H4 (cell line): ENCODE data around the gene CDH16. TPM values are rescaled to one million over a fixed set of nuclear protein-coding genes. Genes with fewer than 3 reads are reported as not detected.
"Not testable (repeated sequence)": the region's sequence is repeated elsewhere in the genome, so short reads cannot be mapped to it uniquely, and the experiment has no call there.

Experiments used
- DNase-seq: peaks from one replicate; pipeline ENCODE4 v3.0.0-alpha.2; 2015; ENCODE audit warnings: low spot score
- total RNA-seq: library from RNA; depleted of rRNA; stranded (reverse); fragments of >200 nt; shearing (Covaris generic); gene quantifications from 2 replicates; pipeline ENCODE4 v1.2.3, GENCODE V29; 2014; rRNA removed

CDH16 gene
- total RNA-seq, 1 experiment from 2014 or later = not detected

DNA sequence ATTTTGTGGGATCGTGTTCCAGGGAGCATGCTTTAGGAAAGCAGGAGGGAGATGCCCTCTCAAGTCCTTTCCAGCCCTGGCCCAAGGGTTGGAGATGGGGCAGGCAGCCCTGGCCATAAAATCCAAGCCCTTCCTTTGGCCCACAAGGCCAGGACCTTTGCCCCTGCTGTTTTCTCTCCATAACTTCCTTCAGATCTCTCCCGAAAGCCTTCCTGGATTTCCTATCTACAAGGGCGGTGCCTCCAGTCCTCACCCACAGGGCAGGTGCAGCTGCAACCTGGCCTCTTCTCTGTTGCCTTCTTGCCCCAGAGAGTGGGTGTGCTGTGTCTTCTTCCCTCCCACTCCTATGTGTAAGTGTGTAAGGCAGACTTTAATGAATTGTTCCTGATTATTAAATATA is 46.8 kb downstream of the CDH16 start:
- no peak for DNase-seq

DNA sequence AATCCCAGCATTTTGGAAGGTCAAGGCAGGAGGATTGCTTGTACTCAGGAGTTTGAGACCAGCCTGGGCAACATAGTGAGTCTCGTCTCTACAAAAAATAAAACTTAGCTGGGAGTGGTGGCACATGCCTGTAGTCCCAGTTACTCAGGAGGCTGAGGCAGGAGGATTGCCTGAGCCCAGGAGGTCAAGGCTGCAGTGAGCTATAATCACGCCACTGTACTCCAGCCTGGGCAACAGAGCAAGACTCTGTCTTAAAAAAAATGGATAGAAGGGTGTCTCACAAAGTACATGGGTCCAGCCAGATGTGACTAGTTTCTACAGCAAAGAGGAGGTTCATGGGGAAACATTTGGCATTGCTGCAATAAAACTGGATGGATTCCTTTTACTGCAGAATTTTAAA is 47.3 kb downstream of the CDH16 start:
- DNase-seq = not testable (repeated sequence)

DNA sequence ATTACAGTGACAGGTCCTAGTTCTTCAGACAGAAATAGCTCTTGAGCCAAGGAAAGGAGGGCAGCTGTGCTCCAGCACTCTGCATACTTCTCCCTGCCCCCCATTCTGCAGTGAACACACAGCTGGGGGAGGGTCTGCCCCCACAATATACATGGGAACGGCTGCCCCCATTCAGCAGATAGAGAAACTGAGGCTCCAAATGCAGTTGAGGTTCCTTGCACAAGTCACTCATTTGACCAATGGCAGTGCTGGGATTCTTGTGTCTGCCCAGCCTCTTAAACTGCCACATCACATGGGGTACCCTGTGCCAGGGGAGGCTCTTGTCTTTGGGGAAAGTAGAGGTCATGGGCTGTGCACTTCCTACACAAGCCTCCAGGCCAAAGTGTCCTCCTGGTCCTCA is 49.3 kb downstream of the CDH16 start:
- DNase-seq = no peak

DNA sequence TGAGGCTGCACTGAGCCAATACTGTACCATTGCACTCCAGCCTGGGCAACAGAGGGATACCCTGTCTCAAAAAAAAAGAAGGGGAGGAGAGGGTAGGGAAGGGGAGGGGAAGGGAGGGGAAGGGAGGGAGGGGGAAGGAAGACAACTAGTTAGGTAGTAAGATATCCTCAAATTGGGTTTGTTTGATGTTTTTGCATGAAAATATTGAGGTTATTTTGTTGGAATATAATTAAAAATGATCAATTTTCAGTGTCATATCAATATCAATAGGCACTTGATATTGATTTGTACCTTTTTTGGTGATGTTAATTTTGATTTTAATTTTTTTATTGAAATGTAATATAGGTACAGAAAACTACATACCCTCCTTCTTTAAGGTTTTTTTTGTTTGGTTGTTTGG is 55.0 kb downstream of the CDH16 start:
- DNase-seq = no peak

DNA sequence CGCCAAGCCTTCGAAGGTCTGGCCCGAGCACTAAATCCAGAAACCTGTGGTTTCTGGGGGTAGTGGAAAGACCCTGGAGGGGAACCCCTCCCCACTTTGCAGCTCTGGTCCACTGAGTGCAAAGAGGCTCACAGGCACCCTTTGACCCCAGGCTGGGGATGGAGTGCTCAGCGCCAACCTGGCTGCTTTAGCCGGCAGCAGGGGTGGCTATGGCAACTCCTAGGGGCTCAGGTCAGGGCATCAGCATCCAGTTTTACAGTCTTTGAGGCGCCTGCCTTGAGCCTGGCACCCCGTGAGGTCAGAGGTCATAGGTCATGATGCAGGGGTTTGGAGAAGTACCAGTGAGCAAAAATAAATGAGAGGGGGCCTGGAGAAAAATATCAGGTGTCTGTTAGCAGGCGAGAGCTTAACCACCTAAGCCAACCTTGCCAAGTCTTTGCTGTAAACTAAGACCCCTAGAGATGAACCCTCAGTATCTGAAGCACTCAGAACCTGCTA is 56.6 kb downstream of the CDH16 start:
- DNase-seq = no peak

DNA sequence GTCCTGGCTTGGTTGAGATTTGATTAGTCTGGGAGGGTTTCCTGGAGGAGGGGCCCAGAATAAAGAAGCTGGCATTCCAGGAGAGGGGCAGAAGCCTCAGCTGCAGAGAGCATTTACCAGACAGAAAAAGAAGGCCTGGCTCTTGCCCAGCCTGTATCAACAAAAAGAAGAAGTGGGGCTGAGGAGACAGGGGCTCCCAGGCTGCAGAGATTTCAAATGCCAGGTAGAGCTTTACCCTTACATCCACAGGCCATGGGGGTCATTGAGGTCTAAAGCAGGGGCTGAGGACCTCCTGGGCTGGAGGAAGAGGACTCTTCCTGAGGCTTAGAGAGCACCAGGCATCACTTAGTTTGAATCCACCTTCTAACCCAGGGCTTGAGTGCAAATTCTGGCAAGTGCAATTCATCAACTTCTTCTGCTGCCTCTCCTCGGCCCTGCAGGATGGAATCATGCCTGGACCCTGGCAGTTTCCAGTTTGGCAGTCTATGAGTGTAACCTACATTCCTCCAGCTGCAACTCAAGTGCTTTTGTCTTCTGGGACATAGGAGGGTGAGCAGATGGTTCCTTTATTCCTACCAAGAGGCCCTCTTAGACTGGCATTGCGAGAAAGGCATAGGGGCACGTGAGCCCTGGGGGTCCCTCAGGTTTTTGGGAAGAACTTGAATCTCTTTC is 59.2 kb downstream of the CDH16 start:
- no peak for DNase-seq

DNA sequence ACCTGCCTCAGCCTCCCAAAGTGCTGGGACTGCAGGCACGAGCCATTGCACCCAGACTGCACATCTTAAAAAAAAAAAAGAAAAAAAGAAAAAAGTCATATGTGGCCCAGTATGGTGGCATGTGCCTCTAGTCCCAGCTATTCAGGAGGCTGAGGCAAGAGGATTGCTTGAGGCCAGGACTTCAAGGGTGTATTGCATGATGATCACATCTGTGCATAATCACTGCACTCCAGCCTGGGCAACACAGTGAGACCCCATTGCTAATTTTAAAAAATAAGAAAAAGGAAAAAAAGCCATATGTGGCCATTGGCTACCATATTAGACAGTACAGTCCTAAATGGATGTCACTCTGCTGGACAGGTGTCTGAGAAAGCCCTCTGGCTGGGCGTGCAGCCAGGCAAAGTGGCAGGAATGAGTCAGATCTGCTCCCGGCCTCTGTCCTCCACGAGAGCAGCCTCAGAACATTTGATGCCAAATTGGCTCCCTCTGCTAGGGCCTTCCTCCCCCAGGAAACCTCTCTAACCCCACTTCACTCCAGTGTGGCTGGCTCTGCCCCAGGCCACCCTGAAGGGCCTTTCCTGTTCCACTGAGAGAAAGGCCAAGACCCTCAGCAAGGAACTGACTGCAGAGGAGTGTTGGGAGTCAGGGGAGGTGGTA is 59.8 kb downstream of the CDH16 start:
- peak; percentile 69 for DNase-seq

Other genes with a start within 250 kb of the CDH16 start
- 22.7 and 23.4 TPM in 2 replicates for gene CMTM4, start 222.1 kb downstream of the CDH16 start, total RNA-seq
- gene DYNC1LI2, start 167.3 kb downstream of the CDH16 start, total RNA-seq = 47.7 and 52.8 TPM in 2 replicates
- 0.27 TPM in 1 of 2 replicates, not detected in the other for gene TERB1, start 117.3 kb downstream of the CDH16 start, total RNA-seq
- 132 and 142 TPM in 2 replicates for gene NAE1, start 87.9 kb downstream of the CDH16 start, total RNA-seq
- not detected in 2 replicates for gene CA7, start 74.5 kb downstream of the CDH16 start, total RNA-seq
- 9.8 and 20.3 TPM in 2 replicates for gene PDP2, start 38.4 kb downstream of the CDH16 start, total RNA-seq
- gene RRAD, start 6.7 kb upstream of the CDH16 start, total RNA-seq = 0.12 TPM in 1 of 2 replicates, not detected in the other
- gene CIAO2B, start 15.5 kb upstream of the CDH16 start, total RNA-seq = 207 and 213 TPM in 2 replicates
- gene CES2, start 16.6 kb upstream of the CDH16 start, total RNA-seq = 13.8 and 15.6 TPM in 2 replicates
- gene CES3, start 42.4 kb upstream of the CDH16 start, total RNA-seq = 0.68 and 1.2 TPM in 2 replicates
- not detected in 2 replicates for gene CES4A, start 69.7 kb upstream of the CDH16 start, total RNA-seq
- 68.0 and 81.0 TPM in 2 replicates for gene CBFB, start 110.3 kb upstream of the CDH16 start, total RNA-seq
- 13.8 and 14.8 TPM in 2 replicates for gene PHAF1, start 191.1 kb upstream of the CDH16 start, total RNA-seq
- 21.2 and 21.6 TPM in 2 replicates for gene B3GNT9, start 232.1 kb upstream of the CDH16 start, total RNA-seq
- gene TRADD, start 241.0 kb upstream of the CDH16 start, total RNA-seq = 13.6 and 17.9 TPM in 2 replicates
- 1.3 and 3.3 TPM in 2 replicates for gene FBXL8, start 241.1 kb upstream of the CDH16 start, total RNA-seq
- gene HSF4, start 245.9 kb upstream of the CDH16 start, total RNA-seq = 0.50 TPM in 1 of 2 replicates, not detected in the other